Hepatocyte (in vitro differentiated cells): Measurements from ENCODE around the gene SEZ6L2. TPM values are rescaled to one million over a fixed set of nuclear protein-coding genes. Genes with fewer than 3 reads are reported as not detected.
A peak's percentile ranks its signal among the peaks of the same experiment; 100 is the strongest.

ENCODE experiments used
- DNase-seq: peaks from one replicate; pipeline ENCODE4 v3.0.0-alpha.2; 2016; ENCODE audit warnings: low spot score
- H2AFZ ChIP-seq: fragments of 200-600 bp; sonication (generic); 2 replicates; pipeline ENCODE4 v1.6.0; 2016; ENCODE audit warnings: antibody characterized with exemption, mild to moderate bottlenecking
- H3K27ac ChIP-seq: fragments of 200-600 bp; sonication (generic); 2 replicates; pipeline ENCODE4 v1.5.1; 2016; ENCODE audit warnings: mild to moderate bottlenecking
- H3K27me3 ChIP-seq: fragments of 200-600 bp; sonication (generic); 2 replicates; pipeline ENCODE4 v1.6.1; 2016
- H3K36me3 ChIP-seq: fragments of 200-600 bp; sonication (generic); replicated peaks from 2 replicates; pipeline ENCODE4 v1.5.1; 2016; ENCODE audit warnings: low read depth; ENCODE audit not compliant: insufficient read depth
- H3K4me1 ChIP-seq: fragments of 200-600 bp; sonication (generic); 2 replicates; pipeline ENCODE4 v1.5.1; 2016; ENCODE audit warnings: mild to moderate bottlenecking, moderate library complexity; ENCODE audit not compliant: insufficient read depth
- H3K4me2 ChIP-seq: fragments of 200-600 bp; sonication (generic); 2 replicates; pipeline ENCODE4 v1.6.0; 2016
- H3K4me3 ChIP-seq: fragments of 200-600 bp; sonication (generic); 2 replicates; pipeline ENCODE4 v1.5.1; 2016; ENCODE audit warnings: mild to moderate bottlenecking
- H3K79me2 ChIP-seq: fragments of 200-600 bp; sonication (generic); 2 replicates; pipeline ENCODE4 v1.6.0; 2017; ENCODE audit warnings: mild to moderate bottlenecking
- H3K9me2 ChIP-seq: fragments of 200-600 bp; sonication (generic); replicated peaks from 2 replicates; pipeline ENCODE4 v1.6.0; 2017; ENCODE audit warnings: mild to moderate bottlenecking; ENCODE audit not compliant: insufficient read depth
- H3K9me3 ChIP-seq: fragments of 200-600 bp; sonication (generic); 2 replicates; pipeline ENCODE4 v1.5.1; 2016; ENCODE audit warnings: low read depth, mild to moderate bottlenecking
- H4K20me1 ChIP-seq: fragments of 200-600 bp; sonication (generic); 2 replicates; pipeline ENCODE4 v1.6.0; 2016; ENCODE audit warnings: mild to moderate bottlenecking; ENCODE audit not compliant: insufficient read depth, poor library complexity, severe bottlenecking
- EZH2 ChIP-seq: fragments of 200-600 bp; sonication (generic); IDR thresholded peaks from 2 replicates; pipeline ENCODE4 v1.6.1; 2016; ENCODE audit warnings: antibody characterized with exemption, mild to moderate bottlenecking, borderline replicate concordance
- EZH2phosphoT487 ChIP-seq: fragments of 200-600 bp; sonication (generic); IDR thresholded peaks from one replicate; pipeline ENCODE4 v1.6.1; 2018; ENCODE audit warnings: antibody characterized with exemption, mild to moderate bottlenecking, low read depth, moderate library complexity; ENCODE audit not compliant: unreplicated experiment, severe bottlenecking
- WGBS: methylation state at CpG from one replicate; pipeline ENCODE4 v1.1.6; 2016; ENCODE audit warnings: low lambda C conversion rate; ENCODE audit errors: missing lambda C conversion rate; 5-methylcytosine and 5-hydroxymethylcytosine counted together
- polyA plus RNA-seq: library from polyadenylated mRNA; unstranded; fragments of >200 nt; fragmentation: Nextera tagmentation; extraction: Ambion mirVana; gene quantifications from 2 replicates; pipeline ENCODE4 v1.2.1, GENCODE V29; 2016
- total RNA-seq: library from RNA; depleted of rRNA; stranded (reverse); fragments of >200 nt; gene quantifications from 2 replicates; pipeline ENCODE4 v1.2.3, GENCODE V29; 2014
- TF ChIP-seq, protein P1 (sequence below): fragments of 200-600 bp; sonication (generic); IDR thresholded peaks from 2 replicates; pipeline ENCODE4 v1.5.1; 2016; ENCODE audit warnings: antibody characterized with exemption, mild to moderate bottlenecking; ENCODE audit not compliant: poor library complexity

SEZ6L2 gene
- total and polyA plus RNA-seq, 2 experiments from 2014 or later: 36.1 to 39.9 TPM

DNA sequence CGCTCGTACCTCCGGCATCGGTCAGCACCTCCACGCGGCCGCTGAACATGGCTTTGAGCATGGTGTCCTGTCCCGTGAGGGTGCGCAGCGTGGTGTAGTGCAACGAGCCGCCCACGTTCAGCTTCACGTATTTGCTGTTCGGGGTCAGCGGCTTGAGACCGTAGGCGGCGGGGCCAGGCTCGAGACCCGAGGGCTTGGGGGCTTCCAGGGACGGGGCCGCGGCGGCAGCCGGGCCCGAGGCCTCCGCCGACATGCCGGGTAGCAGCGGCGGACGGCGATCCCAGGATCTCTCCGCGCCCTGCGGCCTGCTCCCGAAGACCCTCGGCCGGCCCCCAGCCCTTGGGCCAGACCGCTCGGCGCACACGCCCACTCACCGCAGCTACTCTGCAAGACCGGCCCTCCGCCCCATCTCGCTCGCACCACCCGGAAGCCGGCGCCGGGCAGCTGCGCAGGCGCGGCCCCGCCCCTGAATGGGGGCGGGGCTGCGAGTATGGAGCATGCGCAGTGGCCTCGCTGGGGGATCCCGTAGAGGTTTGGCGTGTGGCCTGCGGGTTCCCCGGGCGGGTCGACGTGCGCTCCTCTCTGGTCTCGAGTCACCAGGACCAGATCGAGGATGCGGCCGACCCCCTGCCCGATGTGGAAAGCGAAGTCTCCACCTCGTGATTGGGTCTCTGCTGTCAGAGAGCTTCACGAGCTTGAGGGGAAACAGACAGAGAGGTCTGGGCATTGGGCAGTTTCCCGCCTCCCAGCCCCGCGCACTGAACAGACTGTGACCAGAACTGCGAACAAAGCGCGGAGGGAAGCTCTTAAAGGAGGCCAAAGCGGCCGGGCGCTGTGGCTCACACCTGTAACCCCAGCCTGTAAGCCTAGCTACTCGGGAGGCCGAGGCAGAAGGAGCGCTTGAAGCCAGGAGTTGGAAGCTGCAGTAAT, 26.7 kb upstream of the SEZ6L2 start, which contains the start of gene KCTD13:
TSS of gene KCTD13 (minus strand) at position 446 of the 930 bp plus-strand sequence. CDS start at position 253, 193 bp downstream.
- H3K27me3 ChIP-seq: no peaks in the 10 kb centered on the region
- 1% methylated on average over 79 of the region's 89 CpGs for whole genome bisulfite sequencing
- H3K79me2 ChIP-seq: peaks cover 41% of the 10 kb centered on the region
- H3K4me3 ChIP-seq: peak within 1 kb of the TSS; percentile 87
- no peaks in the 10 kb centered on the region for H3K36me3 ChIP-seq
- no peaks in the 10 kb centered on the region for H4K20me1 ChIP-seq
- H3K4me1 ChIP-seq: peaks cover 13% of the 10 kb centered on the region
- peak within 1 kb of the TSS; percentile 90 for H3K4me2 ChIP-seq
- H3K9me2 ChIP-seq: no peaks in the 10 kb centered on the region
- no peaks in the 10 kb centered on the region for H3K9me3 ChIP-seq
- H3K27ac ChIP-seq: peak within 1 kb of the TSS; percentile 83
- peak; percentile 92 for DNase-seq
- TF ChIP-seq, protein P1, sequence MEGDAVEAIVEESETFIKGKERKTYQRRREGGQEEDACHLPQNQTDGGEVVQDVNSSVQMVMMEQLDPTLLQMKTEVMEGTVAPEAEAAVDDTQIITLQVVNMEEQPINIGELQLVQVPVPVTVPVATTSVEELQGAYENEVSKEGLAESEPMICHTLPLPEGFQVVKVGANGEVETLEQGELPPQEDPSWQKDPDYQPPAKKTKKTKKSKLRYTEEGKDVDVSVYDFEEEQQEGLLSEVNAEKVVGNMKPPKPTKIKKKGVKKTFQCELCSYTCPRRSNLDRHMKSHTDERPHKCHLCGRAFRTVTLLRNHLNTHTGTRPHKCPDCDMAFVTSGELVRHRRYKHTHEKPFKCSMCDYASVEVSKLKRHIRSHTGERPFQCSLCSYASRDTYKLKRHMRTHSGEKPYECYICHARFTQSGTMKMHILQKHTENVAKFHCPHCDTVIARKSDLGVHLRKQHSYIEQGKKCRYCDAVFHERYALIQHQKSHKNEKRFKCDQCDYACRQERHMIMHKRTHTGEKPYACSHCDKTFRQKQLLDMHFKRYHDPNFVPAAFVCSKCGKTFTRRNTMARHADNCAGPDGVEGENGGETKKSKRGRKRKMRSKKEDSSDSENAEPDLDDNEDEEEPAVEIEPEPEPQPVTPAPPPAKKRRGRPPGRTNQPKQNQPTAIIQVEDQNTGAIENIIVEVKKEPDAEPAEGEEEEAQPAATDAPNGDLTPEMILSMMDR: no peak
- TF ChIP-seq EZH2phosphoT487: no peak
- TF ChIP-seq EZH2: no peak
- peak within 1 kb of the TSS; percentile 74 for H2AFZ ChIP-seq

DNA sequence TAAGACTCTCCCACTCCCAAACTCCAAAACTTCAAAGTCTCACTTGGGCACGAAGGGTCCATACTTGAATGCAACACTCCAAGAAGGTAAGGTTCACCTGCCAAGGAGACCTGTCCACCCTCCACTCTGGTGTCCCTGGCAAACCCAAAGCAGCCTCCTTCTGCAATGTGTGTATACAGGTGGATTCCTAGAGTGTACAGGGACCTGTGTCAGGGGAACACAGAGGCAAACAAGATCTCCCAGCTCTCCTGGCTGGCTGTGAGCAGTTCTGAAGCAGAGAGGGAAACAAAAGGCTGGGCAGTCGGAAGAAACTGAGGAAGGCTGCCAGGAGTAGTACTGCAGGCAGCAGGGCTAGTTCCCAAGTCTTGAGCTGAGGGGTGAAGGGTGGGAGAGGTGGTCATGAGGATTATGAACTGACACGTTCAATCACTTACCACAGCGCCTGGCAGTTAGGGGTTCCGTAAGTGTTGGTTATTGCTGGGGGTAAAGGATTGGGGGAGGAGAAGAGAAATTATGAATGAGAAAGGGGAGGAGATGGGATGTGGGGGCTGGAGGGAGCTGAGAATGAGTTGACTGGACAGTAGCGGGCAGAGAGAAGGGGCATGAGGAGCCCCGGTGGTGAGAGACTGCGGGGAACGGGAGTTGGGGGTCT, 25.9 kb upstream of the SEZ6L2 start:
- Histone ChIP-seq H3K4me1 (peaks cover 13% of the 10 kb centered on the region), H3K79me2 (peaks cover 41% of the 10 kb centered on the region), H3K9me3 (no peaks in the 10 kb centered on the region), H3K9me2 (no peaks in the 10 kb centered on the region), H3K36me3 (no peaks in the 10 kb centered on the region), H3K27me3 (no peaks in the 10 kb centered on the region), H2AFZ (peak overlapping the region; percentile 72), H3K27ac (peak overlapping the region; percentile 74), H3K4me3 (peak overlapping the region; percentile 87), H4K20me1 (no peaks in the 10 kb centered on the region), H3K4me2 (peak overlapping the region; percentile 90)
- no peak for TF ChIP-seq EZH2phosphoT487
- TF ChIP-seq, protein P1: no peak
- no peak for TF ChIP-seq EZH2
- WGBS: 13% methylated on average over 5 of the region's 9 CpGs
- DNase-seq: no peak

DNA sequence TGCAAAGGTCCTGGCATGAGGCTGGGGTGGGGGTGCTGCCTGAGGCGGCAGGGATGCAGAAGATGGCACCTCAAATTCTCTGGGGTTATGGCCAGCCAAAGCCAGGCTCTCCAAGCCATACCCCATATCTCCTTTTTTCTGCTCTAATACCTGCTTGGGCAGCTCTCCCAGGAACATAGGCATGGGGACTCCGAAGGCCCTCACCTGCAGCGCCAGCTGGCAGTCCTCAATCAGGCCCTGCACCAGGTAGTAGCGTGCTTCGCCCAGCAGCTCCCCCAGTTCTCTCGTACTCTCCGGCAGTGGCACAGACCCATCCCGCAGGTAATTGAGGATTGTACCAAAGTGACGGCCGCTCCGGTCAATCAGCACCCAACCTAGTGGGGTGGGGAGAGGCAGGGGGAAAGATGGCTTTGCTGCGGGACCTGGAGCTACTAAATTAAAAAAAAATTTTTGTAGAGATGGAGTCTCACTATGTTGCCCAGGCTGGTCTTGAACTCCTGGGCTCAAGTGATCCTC, 23.7 kb upstream of the SEZ6L2 start:
- WGBS: 96% methylated on average over 12 of the region's 12 CpGs
- H3K4me3 ChIP-seq: no peak overlapping the region
- TF ChIP-seq EZH2phosphoT487: no peak
- TF ChIP-seq, protein P1: no peak
- TF ChIP-seq EZH2: no peak
- H2AFZ ChIP-seq: no peak overlapping the region
- no peak for DNase-seq
- H3K79me2 ChIP-seq: peaks cover 41% of the 10 kb centered on the region
- no peaks in the 10 kb centered on the region for H3K9me2 ChIP-seq
- H3K36me3 ChIP-seq: no peaks in the 10 kb centered on the region
- no peak overlapping the region for H3K27ac ChIP-seq
- H3K9me3 ChIP-seq: no peaks in the 10 kb centered on the region
- no peak overlapping the region for H3K4me2 ChIP-seq
- H4K20me1 ChIP-seq: no peaks in the 10 kb centered on the region
- no peaks in the 10 kb centered on the region for H3K27me3 ChIP-seq
- H3K4me1 ChIP-seq: peaks cover 13% of the 10 kb centered on the region
